ENCODE results near the gene RPP38.

Gene RPP38

DNA sequence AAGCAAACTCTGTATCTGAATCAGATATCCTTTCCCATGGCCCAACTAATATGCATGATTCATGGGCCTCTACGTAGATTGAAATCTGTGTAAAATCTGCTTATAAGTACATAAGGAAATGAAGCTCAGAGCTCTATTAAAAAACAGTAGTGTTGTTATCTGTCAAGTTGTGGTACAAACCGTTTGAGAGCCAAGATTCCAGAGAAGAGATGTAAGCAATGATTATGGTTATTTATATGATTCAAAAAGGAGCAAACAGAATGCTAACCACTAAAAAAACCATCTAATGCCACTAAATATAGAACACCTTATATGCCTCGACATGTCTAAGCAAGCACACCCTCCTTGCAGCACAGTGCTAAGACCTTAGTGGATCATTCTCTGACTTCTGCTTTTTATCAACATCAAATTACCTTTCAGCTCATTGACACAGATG, 26.6 kb downstream of the RPP38 start:
- Mint-ChIP-seq H3K4me1 (ENCODE audit: low read depth) (peaks cover 11% of the 10 kb centered on the region), H3K27ac (peak overlapping the region; percentile 70), H3K4me3 (peak overlapping the region; percentile 29), H3K27me3 (ENCODE audit: low read depth) (no peaks in the 10 kb centered on the region), H3K9me3 (no peaks in the 10 kb centered on the region), H3K36me3 (ENCODE audit: low read depth) (peaks cover 42% of the 10 kb centered on the region)

GRCh38 chr10:15124190-15124589, 27.0 kb downstream of the RPP38 start:
- Mint-ChIP-seq H3K4me1 (ENCODE audit: low read depth) (peaks cover 11% of the 10 kb centered on the region), H3K9me3 (no peaks in the 10 kb centered on the region), H3K27me3 (ENCODE audit: low read depth) (no peaks in the 10 kb centered on the region), H3K4me3 (peak overlapping the region; percentile 29), H3K27ac (peak overlapping the region; percentile 70), H3K36me3 (ENCODE audit: low read depth) (peaks cover 38% of the 10 kb centered on the region)

- Mint-ChIP-seq H3K36me3 (ENCODE audit: low read depth) (peaks cover 35% of the 10 kb centered on the region), H3K9me3 (no peaks in the 10 kb centered on the region), H3K27ac (no peak overlapping the region), H3K27me3 (ENCODE audit: low read depth) (no peaks in the 10 kb centered on the region), H3K4me3 (no peak overlapping the region), H3K4me1 (ENCODE audit: low read depth) (peaks cover 11% of the 10 kb centered on the region)
Measured at GRCh38 chr10:15124908-15125307, 27.8 kb downstream of the RPP38 start.

- no peaks in the 10 kb centered on the region for H3K27me3 Mint-ChIP-seq (ENCODE audit: low read depth)
- no peaks in the 10 kb centered on the region for H3K9me3 Mint-ChIP-seq
- no peaks in the 10 kb centered on the region for H3K4me1 Mint-ChIP-seq (ENCODE audit: low read depth)
- H3K4me3 Mint-ChIP-seq: no peak overlapping the region
- H3K27ac Mint-ChIP-seq: no peak overlapping the region
- H3K36me3 Mint-ChIP-seq (ENCODE audit: low read depth): peaks cover 44% of the 10 kb centered on the region
Measured at GRCh38 chr10:15131330-15131729, 34.2 kb downstream of the RPP38 start.

DNA sequence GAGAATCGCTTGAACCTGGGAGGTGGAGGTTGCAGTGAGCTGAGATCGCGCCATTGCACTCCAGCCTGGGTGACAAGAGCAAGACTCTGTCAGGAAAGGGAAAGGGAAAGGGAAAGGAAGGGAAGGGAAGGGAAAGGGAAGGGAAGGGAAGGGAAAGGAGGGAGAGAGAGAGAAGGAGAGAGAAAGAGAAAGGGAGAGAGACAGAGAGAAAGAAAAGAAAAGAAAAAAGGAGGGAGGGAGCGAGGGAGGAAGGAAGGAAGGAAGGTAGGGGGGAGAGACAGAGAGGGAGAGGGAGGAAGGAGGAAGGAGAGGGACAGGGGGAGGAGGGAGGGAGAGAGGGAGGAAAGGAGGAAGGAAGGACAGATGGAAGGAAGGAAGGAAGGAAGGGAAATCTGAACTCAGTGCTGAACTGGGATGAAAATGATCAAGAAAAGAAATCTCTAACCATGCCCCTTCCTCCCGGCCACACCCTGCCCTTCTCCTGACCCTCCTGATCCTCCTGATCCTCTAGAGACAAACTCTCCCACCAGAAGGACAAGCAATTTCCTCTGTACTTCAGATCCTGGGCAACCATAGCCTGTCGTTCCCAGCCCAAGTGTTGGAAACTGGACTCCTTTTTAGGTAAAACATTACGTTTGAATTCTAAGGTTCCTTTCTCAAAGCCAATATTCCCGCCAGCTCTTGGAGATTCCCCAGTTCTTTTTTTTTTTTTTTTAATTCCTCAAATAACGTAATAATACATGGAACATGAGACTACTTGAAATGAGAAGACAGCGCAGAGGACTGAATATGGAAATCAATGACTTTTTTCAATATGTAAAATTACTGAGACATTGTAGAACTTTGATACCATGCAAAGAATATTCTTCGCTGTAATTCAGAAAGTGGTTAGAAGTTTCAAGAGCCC, 39.2 kb downstream of the RPP38 start:
- peaks cover 5% of the 10 kb centered on the region for H3K4me1 Mint-ChIP-seq (ENCODE audit: low read depth)
- no peak overlapping the region for H3K27ac Mint-ChIP-seq
- H3K36me3 Mint-ChIP-seq (ENCODE audit: low read depth): peaks cover 36% of the 10 kb centered on the region
- no peaks in the 10 kb centered on the region for H3K27me3 Mint-ChIP-seq (ENCODE audit: low read depth)
- no peak overlapping the region for H3K4me3 Mint-ChIP-seq
- H3K9me3 Mint-ChIP-seq: no peaks in the 10 kb centered on the region

GRCh38 chr10:15137036-15137359, 39.8 kb downstream of the RPP38 start:
- peaks cover 35% of the 10 kb centered on the region for H3K36me3 Mint-ChIP-seq (ENCODE audit: low read depth)

DNA sequence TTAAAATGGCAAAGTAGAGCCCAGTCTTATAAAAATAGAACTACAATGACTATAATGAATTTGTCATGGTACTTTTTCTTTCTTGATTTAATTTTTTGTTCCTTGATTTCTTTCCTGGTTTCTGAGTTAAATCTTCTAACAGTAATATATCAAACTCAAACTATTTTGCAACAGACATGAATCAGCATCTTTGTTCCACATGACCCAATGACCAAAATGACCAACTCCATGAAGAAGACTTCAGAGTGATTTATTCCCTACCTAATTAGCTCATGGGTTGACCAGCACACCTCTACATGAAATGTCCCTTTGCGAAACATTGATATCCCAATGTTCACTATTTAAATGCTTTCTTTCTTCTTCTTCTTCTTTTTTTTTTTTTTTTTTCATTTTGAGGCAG, 40.5 kb downstream of the RPP38 start:
- H3K36me3 Mint-ChIP-seq (ENCODE audit: low read depth): peaks cover 35% of the 10 kb centered on the region
- no peaks in the 10 kb centered on the region for H3K27me3 Mint-ChIP-seq (ENCODE audit: low read depth)
- no peak overlapping the region for H3K27ac Mint-ChIP-seq

More at GRCh38 chr10:15137036-15137359, 39.8 kb downstream of the RPP38 start:
- H3K27me3 Mint-ChIP-seq (ENCODE audit: low read depth): no peaks in the 10 kb centered on the region
- no peak overlapping the region for H3K27ac Mint-ChIP-seq
- peaks cover 10% of the 10 kb centered on the region for H3K4me1 Mint-ChIP-seq (ENCODE audit: low read depth)
- no peak overlapping the region for H3K4me3 Mint-ChIP-seq
- no peaks in the 10 kb centered on the region for H3K9me3 Mint-ChIP-seq

GRCh38 chr10:15140698-15141097, 43.5 kb downstream of the RPP38 start:
- no peaks in the 10 kb centered on the region for H3K27me3 Mint-ChIP-seq (ENCODE audit: low read depth)
- peaks cover 18% of the 10 kb centered on the region for H3K36me3 Mint-ChIP-seq (ENCODE audit: low read depth)
- no peaks in the 10 kb centered on the region for H3K9me3 Mint-ChIP-seq
- no peak overlapping the region for H3K4me3 Mint-ChIP-seq
- H3K4me1 Mint-ChIP-seq (ENCODE audit: low read depth): peaks cover 10% of the 10 kb centered on the region
- H3K27ac Mint-ChIP-seq: no peak overlapping the region

More for the DNA sequence above, 40.5 kb downstream of the RPP38 start:
- no peak overlapping the region for H3K4me3 Mint-ChIP-seq
- H3K9me3 Mint-ChIP-seq: no peaks in the 10 kb centered on the region
- H3K4me1 Mint-ChIP-seq (ENCODE audit: low read depth): peaks cover 10% of the 10 kb centered on the region

- Mint-ChIP-seq H3K9me3 (no peaks in the 10 kb centered on the region), H3K27ac (no peak overlapping the region), H3K27me3 (ENCODE audit: low read depth) (no peaks in the 10 kb centered on the region), H3K4me1 (ENCODE audit: low read depth) (peaks cover 10% of the 10 kb centered on the region), H3K4me3 (peak overlapping the region; percentile 18), H3K36me3 (ENCODE audit: low read depth) (peaks cover 18% of the 10 kb centered on the region)
Measured at GRCh38 chr10:15141136-15142054, 44.2 kb downstream of the RPP38 start.

DNA sequence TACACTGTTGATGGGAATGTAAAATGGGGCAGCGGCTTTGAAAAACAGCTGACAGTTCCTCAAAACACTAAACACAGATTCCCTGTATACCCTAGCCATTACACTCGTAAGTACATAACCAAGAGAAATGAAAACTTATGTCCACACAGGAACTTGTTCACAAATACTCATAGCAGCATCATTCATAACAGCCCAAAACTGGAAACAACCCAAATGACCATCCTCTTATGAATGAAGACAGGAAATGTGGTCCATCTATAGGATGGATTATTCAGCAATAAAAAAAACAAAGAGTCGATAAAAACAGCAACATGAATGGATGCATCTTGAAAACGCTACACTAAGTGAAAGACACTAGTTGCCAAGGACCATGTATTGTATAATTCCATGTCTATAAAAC, 47.6 kb downstream of the RPP38 start:
- Mint-ChIP-seq H3K4me1 (ENCODE audit: low read depth) (peaks cover 10% of the 10 kb centered on the region), H3K27me3 (ENCODE audit: low read depth) (no peaks in the 10 kb centered on the region), H3K27ac (no peak overlapping the region), H3K36me3 (ENCODE audit: low read depth) (peaks cover 8% of the 10 kb centered on the region), H3K9me3 (peaks cover 1% of the 10 kb centered on the region), H3K4me3 (no peak overlapping the region)

DNA sequence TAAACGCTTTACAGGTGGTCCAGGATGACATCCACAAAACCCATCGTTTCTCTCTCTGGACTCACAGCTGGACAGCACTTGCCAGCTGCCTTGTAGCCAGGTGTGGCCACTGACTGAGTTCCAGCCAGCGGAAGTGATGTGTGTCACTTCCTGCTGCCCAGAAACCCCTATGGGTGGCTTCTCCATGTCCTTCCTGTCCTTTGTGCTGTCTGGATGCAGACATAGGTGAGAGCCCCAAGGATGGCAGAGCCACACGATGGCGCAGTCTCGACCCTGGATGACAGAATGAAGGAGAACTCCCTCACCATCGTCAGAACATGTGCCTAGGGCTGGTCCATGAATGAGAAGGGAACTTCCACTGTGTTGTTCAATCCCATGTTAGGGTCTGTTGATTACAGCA, 49.2 kb downstream of the RPP38 start:
- H3K4me1 Mint-ChIP-seq (ENCODE audit: low read depth): peaks cover 5% of the 10 kb centered on the region
- H3K4me3 Mint-ChIP-seq: no peak overlapping the region
- no peak overlapping the region for H3K27ac Mint-ChIP-seq
- H3K36me3 Mint-ChIP-seq (ENCODE audit: low read depth): peaks cover 2% of the 10 kb centered on the region
- peaks cover 3% of the 10 kb centered on the region for H3K9me3 Mint-ChIP-seq
- H3K27me3 Mint-ChIP-seq (ENCODE audit: low read depth): no peaks in the 10 kb centered on the region

GRCh38 chr10:15147594-15148392, 50.6 kb downstream of the RPP38 start:
- Mint-ChIP-seq H3K27ac (no peak overlapping the region), H3K9me3 (peaks cover 3% of the 10 kb centered on the region), H3K36me3 (ENCODE audit: low read depth) (peaks cover 2% of the 10 kb centered on the region), H3K4me1 (ENCODE audit: low read depth) (no peaks in the 10 kb centered on the region), H3K27me3 (ENCODE audit: low read depth) (no peaks in the 10 kb centered on the region), H3K4me3 (no peak overlapping the region)

DNA sequence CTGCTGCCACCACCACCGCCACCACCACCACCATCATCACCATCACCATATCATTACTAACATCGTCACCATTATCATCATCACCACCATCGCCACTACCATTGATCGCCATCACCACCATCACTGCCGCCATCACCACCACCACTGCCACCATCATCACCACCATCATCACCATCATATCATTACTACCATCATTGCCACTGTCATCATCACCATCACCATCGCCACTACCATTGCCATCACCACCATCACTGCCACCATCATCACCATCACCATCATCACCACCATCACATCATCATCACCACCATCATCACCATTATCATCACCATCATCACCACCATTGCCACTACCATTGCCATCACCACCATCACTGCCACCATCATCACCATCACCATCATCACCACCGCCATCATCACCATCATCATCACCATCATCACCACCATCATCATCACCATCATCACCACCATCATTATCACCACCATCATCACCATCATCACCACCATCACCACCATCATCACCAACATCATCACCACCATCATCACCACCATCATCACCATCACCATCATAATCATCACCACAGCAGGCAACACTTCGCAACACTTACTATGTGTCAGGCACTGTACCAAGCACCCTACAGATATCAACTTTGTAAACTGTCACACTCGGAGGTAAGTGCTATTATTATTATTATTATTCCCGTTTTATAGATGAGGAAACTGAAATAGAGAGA, 52.1 kb downstream of the RPP38 start:
- no peaks in the 10 kb centered on the region for H3K4me1 Mint-ChIP-seq (ENCODE audit: low read depth)

More for the DNA sequence above, 52.1 kb downstream of the RPP38 start:
- Mint-ChIP-seq H3K27ac (no peak overlapping the region), H3K4me3 (no peak overlapping the region), H3K9me3 (peaks cover 3% of the 10 kb centered on the region), H3K27me3 (ENCODE audit: low read depth) (no peaks in the 10 kb centered on the region), H3K36me3 (ENCODE audit: low read depth) (peaks cover 2% of the 10 kb centered on the region)

All from T-helper 1 cell treated with Interleukin-12 subunit alpha and Interleukin-12 subunit beta and Interleukin-4 antibody, amounts not matched to agents 30 μg/mL and 1 μg/mL, for 36 hours (primary cell).